ENCODE results near the gene TMEM92. TPM values are rescaled to one million over a fixed set of nuclear protein-coding genes. Genes with fewer than 3 reads are reported as not detected.

The TMEM92 gene
- total RNA-seq, 1 donor from 2014 or later: 1.6 TPM

GRCh38 chr17:50276588-50277356, 2.5 kb downstream of the TMEM92 start:
- Mint-ChIP-seq H3K27me3 (peaks cover 25% of the 10 kb centered on the region), H3K4me3 (peak overlapping the region; percentile 41), H3K9me3 (no peaks in the 10 kb centered on the region), H3K4me1 (ENCODE audit: unreplicated experiment) (peaks cover 29% of the 10 kb centered on the region), H3K36me3 (no peaks in the 10 kb centered on the region), H3K27ac (peak overlapping the region; percentile 72)
- DNase-seq (ENCODE audit: extremely low spot score, unreplicated experiment): no peak
- TF ChIP-seq CTCF (conservative IDR thresholded peaks at IDR 0.05): no peak

GRCh38 chr17:50277357-50277754, 3.1 kb downstream of the TMEM92 start:
- H3K4me3 Mint-ChIP-seq: peak overlapping the region; percentile 41
- peaks cover 29% of the 10 kb centered on the region for H3K4me1 Mint-ChIP-seq (ENCODE audit: unreplicated experiment)

GRCh38 chr17:50278526-50279180, 4.4 kb downstream of the TMEM92 start:
- no peak for TF ChIP-seq CTCF (conservative IDR thresholded peaks at IDR 0.05)
- no peak for DNase-seq (ENCODE audit: extremely low spot score, unreplicated experiment)
- H3K9me3 Mint-ChIP-seq: no peaks in the 10 kb centered on the region
- H3K4me1 Mint-ChIP-seq (ENCODE audit: unreplicated experiment): peaks cover 23% of the 10 kb centered on the region
- peaks cover 26% of the 10 kb centered on the region for H3K27me3 Mint-ChIP-seq
- H3K36me3 Mint-ChIP-seq: no peaks in the 10 kb centered on the region
- no peak overlapping the region for H3K4me3 Mint-ChIP-seq
- no peak overlapping the region for H3K27ac Mint-ChIP-seq

More at GRCh38 chr17:50277357-50277754, 3.1 kb downstream of the TMEM92 start:
- Mint-ChIP-seq H3K27ac (peak overlapping the region; percentile 72), H3K9me3 (no peaks in the 10 kb centered on the region), H3K27me3 (peaks cover 27% of the 10 kb centered on the region), H3K36me3 (no peaks in the 10 kb centered on the region)
- DNase-seq (ENCODE audit: extremely low spot score, unreplicated experiment): no peak
- TF ChIP-seq CTCF (conservative IDR thresholded peaks at IDR 0.05): no peak

GRCh38 chr17:50279181-50279526, 4.9 kb downstream of the TMEM92 start:
- TF ChIP-seq CTCF (conservative IDR thresholded peaks at IDR 0.05): no peak
- H3K9me3 Mint-ChIP-seq: no peaks in the 10 kb centered on the region
- H3K27ac Mint-ChIP-seq: no peak overlapping the region
- DNase-seq (ENCODE audit: extremely low spot score, unreplicated experiment): no peak
- peaks cover 28% of the 10 kb centered on the region for H3K4me1 Mint-ChIP-seq (ENCODE audit: unreplicated experiment)
- no peaks in the 10 kb centered on the region for H3K36me3 Mint-ChIP-seq
- H3K27me3 Mint-ChIP-seq: peaks cover 26% of the 10 kb centered on the region
- H3K4me3 Mint-ChIP-seq: no peak overlapping the region

- H3K9me3 Mint-ChIP-seq: no peaks in the 10 kb centered on the region
- DNase-seq (ENCODE audit: extremely low spot score, unreplicated experiment): no peak
- no peak overlapping the region for H3K4me3 Mint-ChIP-seq
- peaks cover 30% of the 10 kb centered on the region for H3K4me1 Mint-ChIP-seq (ENCODE audit: unreplicated experiment)
- H3K36me3 Mint-ChIP-seq: no peaks in the 10 kb centered on the region
- no peak for TF ChIP-seq CTCF (conservative IDR thresholded peaks at IDR 0.05)
- H3K27me3 Mint-ChIP-seq: peaks cover 22% of the 10 kb centered on the region
- H3K27ac Mint-ChIP-seq: no peak overlapping the region
Measured at GRCh38 chr17:50279639-50280038, 5.4 kb downstream of the TMEM92 start.

All from type B pancreatic cell (in vitro differentiated cells).